ENCODE data around the gene DDTL. TPM values are rescaled to one million over a fixed set of nuclear protein-coding genes. Genes with fewer than 3 reads are reported as not detected.
"Not testable (repeated sequence)": the region's sequence is repeated elsewhere in the genome, so short reads cannot be mapped to it uniquely, and the experiment has no call there.

Gene DDTL
- total and polyA plus RNA-seq, 2 of the 4 experiments (the other 2 are of a cell fraction): 0.36 to 1.5 TPM

- H3K18ac ChIP-seq (ENCODE audit: low read depth, low read length); H2BK120ac ChIP-seq (ENCODE audit: low read depth, low read length); H3K14ac ChIP-seq (replicated peaks; ENCODE audit: low read depth, low read length); H3K9me3 ChIP-seq (ENCODE audit: control insufficient read depth, insufficient read depth, low read length); intact Hi-C loops (cut with micrococcal nuclease); H4K91ac ChIP-seq (ENCODE audit: insufficient read depth, low read depth, low read length); H2BK5ac ChIP-seq (ENCODE audit: low read depth, low read length, poor library complexity, severe bottlenecking); H4K20me1 ChIP-seq (ENCODE audit: insufficient read depth, low read length); H3K27me3 ChIP-seq (ENCODE audit: control insufficient read depth, insufficient read depth, low read length); DNase-seq; H3K36me3 ChIP-seq (ENCODE audit: control insufficient read depth, insufficient read depth, low read length); ATAC-seq (ENCODE audit: low read depth); POLR2A ChIA-PET (ENCODE audit: unreplicated experiment); H2BK20ac ChIP-seq (ENCODE audit: low read depth, low read length); H3K9me1 ChIP-seq (ENCODE audit: insufficient read depth, low read length); H3K4me3 ChIP-seq (ENCODE audit: insufficient read depth, low read depth, low read length); H3K27ac ChIP-seq (ENCODE audit: insufficient read depth, low read length); H3K4me1 ChIP-seq (ENCODE audit: control insufficient read depth, insufficient read depth, low read length); H3K4ac ChIP-seq (ENCODE audit: low read depth, low read length); CTCF ChIA-PET; H2AK9ac ChIP-seq (replicated peaks; ENCODE audit: low read depth, low read length, poor library complexity); H3K23ac ChIP-seq (ENCODE audit: low read depth, low read length); in situ Hi-C loops (cut with MboI; ENCODE audit: low sequenced_read_pairs); H3K79me1 ChIP-seq (ENCODE audit: low read depth in 1 of 2, low read length in 2 of 2); H4K8ac ChIP-seq (ENCODE audit: low read depth in 2 of 2, low read length in 2 of 2); BruUV-seq (replicated peaks); H3K4me2 ChIP-seq (ENCODE audit: low read depth, low read length); H3K56ac ChIP-seq (ENCODE audit: extremely low read depth, insufficient read depth, low read length); H2AFZ ChIP-seq (replicated peaks; ENCODE audit: low read length, poor library complexity); H3K9ac ChIP-seq (ENCODE audit: low read depth, low read length); H4K5ac ChIP-seq (ENCODE audit: low read depth, low read length); dilution Hi-C loops (cut with HindIII; ENCODE audit: low sequenced_read_pairs, unreplicated experiment); H2AK5ac ChIP-seq (ENCODE audit: low read depth, low read length); H2BK15ac ChIP-seq (ENCODE audit: low read depth, low read length): not testable (repeated sequence)
- no CpG with 5 or more reads among the region's 4 CpGs for WGBS, 2 experiments (ENCODE audit: extremely low coverage in 2 of 2, insufficient read length in 1 of 2)
These were observed 27.0 kb downstream of the DDTL start for GRCh38 chr22:23993581-23994177.

Measured in IMR-90 (cell line).